Stimulated activated CD4-positive, alpha-beta T cell treated with anti-CD3 and anti-CD28 coated beads, TNF-alpha, amount 100 ng/mL, for 4 hours (primary cell): ENCODE measurements around the gene AGR3.

Experiments
- DNase-seq, 3 experiments: peaks; one replicate each; pipeline ENCODE4 v3.0.0-alpha.2; 2020; ENCODE audit warnings: low read depth in 3 of 3

The AGR3 gene

DNA sequence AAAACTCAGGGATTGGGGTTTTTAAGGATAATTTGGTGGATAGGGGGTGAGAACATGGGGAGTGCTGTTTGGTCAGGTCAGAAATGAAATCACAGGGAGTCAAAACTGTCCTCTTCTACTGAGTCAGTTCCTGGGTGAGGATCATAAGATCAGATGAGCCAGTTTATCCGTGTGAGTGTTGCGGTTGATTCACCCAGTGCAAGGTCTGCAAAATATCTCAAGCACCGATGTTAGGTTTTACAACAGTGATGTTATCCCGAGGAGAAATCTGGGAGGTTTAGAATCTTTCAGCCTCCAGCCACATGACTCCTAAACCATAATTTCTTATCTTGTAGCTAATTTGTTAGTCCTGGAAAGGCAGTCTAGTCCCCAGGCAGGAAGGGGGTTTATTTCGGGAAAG is 45.3 kb downstream of the AGR3 start:
- DNase-seq = no peak

DNA sequence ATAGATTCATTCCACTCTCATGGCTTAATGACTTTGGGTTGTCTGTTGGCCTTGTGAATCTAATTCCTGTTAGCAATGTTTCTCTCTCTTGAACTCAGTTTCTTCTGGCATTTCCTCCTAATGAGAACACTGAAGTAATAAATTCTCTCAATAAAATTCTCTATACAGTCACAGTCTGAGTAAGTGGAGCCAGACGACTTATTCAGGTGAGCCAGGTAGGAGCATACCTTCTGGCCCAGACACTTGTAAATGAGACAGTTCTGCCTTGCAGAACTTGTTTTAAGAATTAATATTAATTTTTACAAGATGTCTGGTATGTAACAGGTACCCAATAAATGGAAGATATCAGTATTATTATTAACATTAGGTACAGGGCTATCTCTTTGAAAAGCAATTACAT is 48.4 kb downstream of the AGR3 start:
- no peak for DNase-seq

DNA sequence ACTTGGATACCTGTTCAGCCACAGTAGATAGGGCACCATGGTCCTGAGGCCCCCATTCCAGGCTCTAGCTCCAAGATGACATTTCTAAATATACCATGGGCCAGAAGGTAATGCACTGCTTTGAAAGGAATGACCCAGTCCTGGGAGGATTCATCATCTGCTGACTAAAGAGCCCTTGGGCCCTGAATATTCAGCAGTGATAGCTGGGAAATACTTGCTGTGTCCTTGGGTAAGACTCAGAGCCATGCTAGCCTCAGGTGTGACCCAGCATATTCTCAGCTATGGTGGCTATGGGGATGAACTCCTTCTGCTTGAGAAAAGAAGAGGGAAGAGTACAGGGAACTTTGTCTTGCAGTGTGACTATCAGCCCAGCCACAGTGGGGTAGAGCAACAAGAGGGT is 55.7 kb downstream of the AGR3 start:
- no peak for DNase-seq

DNA sequence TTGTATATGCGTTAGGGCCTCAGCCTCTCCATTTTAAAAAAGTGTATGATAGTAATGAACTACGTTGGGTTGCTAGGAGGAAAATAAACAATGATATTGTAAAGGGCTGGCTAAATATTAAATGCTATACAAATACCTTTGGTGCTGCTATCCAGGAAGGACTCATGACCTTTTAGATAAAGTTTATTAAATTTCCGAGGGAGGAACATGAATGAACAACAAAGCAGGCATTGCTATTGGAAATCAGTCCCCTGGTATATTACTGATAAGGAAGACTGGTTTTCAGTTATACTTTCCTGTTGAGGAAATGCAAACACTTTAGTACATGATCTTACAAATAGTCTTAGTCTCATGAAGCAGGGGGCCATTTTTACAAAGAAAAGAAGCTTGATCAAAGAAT is 59.8 kb downstream of the AGR3 start:
- no peak for DNase-seq

- DNase-seq = no peak
Measured at GRCh38 chr7:16818732-16819131, 63.1 kb downstream of the AGR3 start.

DNA sequence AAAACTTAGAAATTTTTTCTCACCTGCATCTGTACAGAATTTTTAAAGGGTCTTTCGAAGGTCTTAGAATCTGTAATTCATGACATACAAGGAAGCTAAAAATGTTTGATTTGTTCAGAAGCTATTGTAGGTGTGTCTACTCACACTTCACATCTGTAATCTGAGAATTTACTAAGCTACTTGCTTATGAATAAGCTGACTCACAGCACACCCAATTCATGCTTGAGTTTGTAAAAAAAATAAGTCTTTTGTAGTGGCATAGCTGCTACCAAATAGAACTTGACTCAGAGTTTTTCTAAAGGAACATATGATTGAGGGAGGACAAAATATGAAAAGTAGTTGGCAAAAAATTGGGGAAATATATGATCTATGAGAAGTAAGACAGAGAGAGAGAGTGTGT is 64.2 kb downstream of the AGR3 start:
- DNase-seq = no peak

DNA sequence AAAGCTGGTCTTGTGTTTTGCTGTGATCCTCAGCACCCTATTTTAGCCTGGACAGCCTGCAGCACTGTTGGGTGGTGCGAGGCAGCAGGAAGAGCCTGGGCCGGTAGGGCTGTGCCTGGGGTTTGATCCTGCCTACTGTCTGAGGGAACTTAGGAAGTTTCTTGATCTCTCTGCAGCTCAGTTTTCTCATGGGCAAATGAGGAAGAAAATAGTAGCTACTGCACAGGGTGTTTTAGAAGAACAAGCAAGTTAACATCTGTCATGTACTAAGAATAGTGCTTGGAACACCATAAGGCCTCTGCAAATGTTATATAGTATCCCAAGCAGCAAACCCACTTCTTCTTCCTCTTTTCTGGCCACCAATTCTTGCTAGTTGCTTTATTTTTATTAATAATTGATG is 65.0 kb downstream of the AGR3 start:
- DNase-seq = no peak

- no peak for DNase-seq
Measured at GRCh38 chr7:16815001-16815400, 66.8 kb downstream of the AGR3 start.

GRCh38 chr7:16813232-16813616 is 68.6 kb downstream of the AGR3 start:
- no peak for DNase-seq

DNA sequence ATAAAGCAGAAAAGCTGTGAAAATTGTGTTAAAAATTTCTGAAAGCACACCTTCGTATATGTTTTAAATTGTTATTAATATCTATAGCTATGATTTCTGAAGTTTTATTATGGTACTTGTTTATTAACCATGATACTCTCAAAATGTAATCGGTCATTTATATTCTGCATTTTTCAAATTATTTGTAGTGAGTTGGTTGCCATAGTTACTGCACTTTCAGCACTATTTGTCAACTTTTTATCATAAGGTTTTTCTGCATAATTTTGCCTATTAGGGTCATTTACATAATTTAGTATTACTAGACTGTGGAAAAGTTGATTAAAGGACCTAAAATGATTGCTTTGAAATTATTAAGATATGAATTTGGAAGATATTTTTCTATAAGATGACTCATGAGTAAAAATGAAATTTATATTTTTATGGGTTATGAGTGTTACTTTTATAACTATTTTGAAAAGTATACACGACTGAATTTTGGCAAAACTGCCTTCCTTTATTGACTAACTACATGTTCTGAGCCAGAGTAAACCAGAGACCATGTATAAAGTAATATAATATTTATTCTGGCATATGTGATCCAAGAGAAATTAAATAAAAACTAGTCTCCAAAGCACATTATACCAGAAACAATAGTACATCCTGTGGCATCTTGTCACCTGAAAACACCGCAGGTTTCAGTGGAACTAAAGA is 69.1 kb downstream of the AGR3 start:
- DNase-seq = no peak

- DNase-seq = no peak
Measured at GRCh38 chr7:16811551-16811950, 70.2 kb downstream of the AGR3 start.

- DNase-seq = no peak
Measured at GRCh38 chr7:16810573-16810972, 71.2 kb downstream of the AGR3 start.

- DNase-seq = no peak
Measured at GRCh38 chr7:16810112-16810511, 71.7 kb downstream of the AGR3 start.
